Fibroblast of gingiva (primary cell): Measurements from ENCODE around the gene GTF2H2C.
A peak's percentile ranks its signal among the peaks of the same experiment; 100 is the strongest.
"Not testable (repeated sequence)": the region's sequence is repeated elsewhere in the genome, so short reads cannot be mapped to it uniquely, and the experiment has no call there.

Experiments used
- DNase-seq: peaks from one replicate; pipeline ENCODE4 v3.0.0-alpha.2; 2011; ENCODE audit warnings: low read depth

The GTF2H2C gene

DNA sequence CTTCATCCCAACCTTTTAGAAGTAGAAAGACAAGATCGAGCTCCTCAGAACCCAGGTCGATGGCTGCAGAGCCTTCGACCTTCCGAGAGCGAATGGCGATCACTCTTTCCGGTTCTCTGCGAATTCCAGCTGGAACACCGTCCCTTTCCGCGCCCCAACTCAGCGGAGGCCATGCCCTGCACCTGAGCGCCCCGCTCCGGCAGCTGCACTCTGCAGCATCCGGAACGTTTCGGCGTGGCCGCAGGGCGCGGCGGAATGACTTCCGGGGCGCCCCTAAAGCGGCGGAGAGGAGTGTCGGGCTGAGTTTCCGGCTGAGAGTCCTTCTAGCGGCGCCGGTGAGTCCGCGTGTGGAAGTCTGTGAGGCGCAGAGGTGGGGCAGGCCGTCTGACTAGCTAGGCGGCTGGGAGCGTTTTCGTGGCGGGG is at the start of gene GTF2H2C:
GTF2H2C (plus strand) TSS at position 284 of the 423 bp plus-strand sequence. CDS start 4,942 bp downstream, outside the sequence.
- peak; percentile 67 for DNase-seq

DNA sequence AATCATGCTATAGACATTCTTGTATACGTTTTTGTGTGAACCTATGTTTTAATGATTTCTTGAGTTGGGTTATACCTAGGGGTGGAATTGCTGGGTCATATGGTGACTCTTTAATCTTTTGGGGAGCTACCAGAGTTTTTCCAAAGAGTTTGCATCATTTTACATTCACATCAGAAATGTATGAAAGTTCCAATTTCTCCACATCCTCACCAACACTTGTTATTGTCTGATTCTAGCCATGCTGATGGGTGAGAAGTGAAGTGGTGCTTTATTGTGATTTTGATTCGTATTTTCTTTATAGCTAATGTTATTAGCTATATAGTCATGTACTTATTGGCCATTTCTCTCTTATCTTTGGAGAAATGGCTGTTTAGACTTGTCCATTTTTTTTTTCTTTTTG is 49.3 kb upstream of the GTF2H2C start:
- DNase-seq = no peak

DNA sequence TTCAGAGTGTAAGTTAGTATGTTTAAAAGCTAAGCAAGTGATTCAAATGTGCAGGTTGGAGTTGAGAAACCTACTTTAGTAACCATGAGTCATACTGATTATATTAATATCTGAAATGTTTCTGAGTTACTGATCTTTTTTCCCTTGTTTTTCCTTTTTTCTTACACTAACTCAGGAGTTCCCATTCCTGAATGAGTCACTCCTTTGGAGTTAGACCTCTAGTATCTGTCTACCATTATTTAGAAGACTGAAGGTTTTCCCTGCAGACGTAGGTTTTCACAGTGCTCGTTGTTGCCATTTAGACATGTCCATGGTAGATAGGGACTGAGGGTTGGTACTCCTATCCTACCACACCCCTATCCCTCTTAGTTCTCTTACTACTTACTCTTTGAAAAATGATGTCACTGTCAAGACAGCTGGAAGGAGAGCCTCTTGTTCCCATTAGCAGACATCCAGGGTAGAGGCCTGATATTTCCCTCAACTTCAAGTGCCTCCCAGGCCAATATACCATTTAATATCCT is 47.2 kb upstream of the GTF2H2C start:
- peak; percentile 59 for DNase-seq

DNA sequence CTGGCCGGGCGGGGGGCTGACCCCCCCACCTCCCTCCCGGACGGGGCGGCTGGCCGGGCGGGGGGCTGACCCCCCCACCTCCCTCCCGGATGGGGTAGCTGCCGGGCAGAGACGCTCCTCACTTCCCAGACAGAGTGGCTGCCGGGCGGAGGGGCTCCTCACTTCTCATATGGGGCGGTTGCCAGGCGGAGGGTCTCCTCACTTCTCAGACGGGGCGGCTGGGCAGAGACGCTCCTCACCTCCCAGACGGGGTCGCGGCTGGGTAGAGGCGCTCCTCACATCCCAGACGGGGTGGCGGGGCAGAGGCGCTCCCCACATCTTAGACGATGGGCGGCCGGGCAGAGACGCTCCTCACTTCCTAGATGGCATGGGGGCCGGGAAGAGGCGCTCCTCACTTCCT is 44.4 kb upstream of the GTF2H2C start:
- not testable (repeated sequence) for DNase-seq

DNA sequence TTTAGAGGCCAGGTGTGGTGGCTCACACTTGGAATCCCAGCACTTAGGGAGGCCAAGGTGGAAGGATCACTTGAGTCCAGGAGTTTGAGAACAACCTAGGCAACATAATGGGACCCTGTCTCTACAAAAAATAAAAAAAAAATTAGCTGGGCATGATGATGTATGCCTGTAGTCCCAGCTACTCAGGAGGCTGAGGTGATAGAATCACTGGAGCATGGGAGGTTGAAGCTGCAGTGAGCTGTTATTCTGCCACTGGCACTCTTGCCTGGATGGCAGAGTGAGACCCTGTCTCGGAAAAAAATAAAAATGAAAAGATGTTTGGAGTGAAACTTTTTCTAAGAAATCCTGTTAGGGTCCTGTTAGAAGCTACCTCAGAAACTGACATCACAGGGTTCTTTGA is 43.2 kb upstream of the GTF2H2C start:
- no peak for DNase-seq

DNA sequence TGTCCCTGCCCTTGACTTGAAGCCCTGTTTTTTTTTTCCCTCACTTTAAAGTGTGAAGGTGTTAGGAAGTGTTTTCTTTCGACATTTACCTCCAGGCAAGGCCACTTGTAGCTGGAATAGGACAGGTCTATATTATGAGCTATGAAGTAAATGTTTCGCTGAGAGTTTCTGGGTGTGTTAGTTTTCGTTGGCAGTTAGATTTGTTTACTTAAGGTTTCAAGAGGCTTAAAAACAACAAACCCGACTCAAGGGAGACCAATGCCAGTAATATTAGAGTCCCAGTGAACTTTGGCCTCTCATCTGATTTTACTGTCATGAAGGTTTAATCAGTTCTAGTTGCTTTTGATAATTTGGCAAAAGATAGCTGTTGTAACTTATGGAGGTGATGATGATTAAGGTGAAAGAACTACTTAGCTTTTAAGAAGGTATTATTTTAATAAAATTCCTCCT is 42.2 kb upstream of the GTF2H2C start:
- peak; percentile 44 for DNase-seq

DNA sequence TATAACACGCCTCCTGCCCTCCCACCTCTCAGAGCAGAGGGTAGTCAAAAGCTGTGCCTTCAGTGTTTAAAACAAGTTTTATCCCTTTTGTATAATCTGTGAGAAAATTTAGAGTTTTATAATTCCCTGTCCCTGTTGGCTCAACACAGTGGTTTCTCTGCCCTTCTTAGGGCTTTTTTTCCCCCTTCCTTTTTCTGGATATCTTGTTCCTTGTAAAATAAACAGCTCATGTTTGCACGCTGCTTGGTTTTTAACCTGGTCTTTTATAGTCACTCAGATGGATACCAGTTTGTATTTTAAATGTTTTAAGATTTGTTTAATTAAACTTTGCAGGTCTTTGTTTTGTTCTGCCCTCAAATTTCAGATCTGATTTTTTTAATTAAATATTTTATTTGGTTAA is 40.7 kb upstream of the GTF2H2C start:
- no peak for DNase-seq

DNA sequence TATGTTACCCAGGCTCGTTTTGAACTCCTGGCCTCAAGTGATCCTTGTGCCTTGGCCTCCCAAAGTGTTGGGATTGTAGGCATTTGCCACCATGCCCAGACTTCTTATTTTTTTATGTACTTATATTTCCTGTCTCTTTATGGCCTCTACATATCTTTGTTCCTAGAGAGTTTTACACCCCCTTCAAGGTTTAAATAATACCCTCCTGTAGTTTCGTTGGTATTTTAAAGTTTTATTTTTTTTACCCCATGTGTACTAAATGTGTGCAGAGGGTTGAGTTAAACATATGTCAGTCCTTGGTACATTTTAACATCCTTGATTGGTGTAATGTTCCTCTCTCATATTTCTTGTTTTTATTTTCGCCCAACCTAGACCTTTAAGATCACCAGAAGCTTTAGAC is 38.0 kb upstream of the GTF2H2C start:
- DNase-seq = no peak

DNA sequence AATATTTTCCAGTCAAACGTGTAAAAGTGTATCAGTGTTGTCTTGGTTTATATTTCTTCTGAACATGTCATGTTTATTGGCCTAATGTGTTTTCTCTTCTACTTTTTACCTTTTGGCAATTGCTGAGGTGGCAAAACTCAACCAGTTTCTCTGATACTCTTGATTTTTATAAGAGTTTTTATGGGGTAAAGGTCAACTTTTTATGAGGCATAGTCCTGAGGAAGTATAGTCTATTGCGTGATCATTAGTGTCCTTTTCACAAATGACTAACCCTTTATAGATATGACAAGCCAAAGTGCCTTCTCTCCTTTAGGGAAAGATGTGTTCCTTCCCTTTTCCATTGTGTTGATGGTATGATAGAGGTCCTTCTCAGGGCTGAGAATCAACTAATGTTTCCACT is 34.5 kb upstream of the GTF2H2C start:
- DNase-seq = no peak

DNA sequence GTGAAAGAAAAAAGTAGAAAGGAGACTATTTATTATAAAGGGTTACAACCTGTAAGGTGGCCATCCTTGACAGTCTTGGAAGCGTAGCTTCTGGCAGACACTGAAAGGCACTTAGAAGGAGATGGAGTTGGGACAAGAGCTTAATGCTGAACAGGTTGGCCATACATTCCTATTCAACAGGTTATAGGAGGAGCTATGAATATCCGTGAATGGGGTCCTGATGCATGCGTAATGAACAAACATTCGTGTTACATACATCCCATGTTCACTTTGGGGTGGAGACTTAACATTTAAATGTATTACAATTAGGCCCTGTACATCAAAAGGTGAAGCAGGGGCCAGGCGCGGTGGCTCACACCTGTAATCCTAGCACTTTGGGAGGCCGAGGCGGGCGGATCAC is 33.3 kb upstream of the GTF2H2C start:
- DNase-seq = no peak

DNA sequence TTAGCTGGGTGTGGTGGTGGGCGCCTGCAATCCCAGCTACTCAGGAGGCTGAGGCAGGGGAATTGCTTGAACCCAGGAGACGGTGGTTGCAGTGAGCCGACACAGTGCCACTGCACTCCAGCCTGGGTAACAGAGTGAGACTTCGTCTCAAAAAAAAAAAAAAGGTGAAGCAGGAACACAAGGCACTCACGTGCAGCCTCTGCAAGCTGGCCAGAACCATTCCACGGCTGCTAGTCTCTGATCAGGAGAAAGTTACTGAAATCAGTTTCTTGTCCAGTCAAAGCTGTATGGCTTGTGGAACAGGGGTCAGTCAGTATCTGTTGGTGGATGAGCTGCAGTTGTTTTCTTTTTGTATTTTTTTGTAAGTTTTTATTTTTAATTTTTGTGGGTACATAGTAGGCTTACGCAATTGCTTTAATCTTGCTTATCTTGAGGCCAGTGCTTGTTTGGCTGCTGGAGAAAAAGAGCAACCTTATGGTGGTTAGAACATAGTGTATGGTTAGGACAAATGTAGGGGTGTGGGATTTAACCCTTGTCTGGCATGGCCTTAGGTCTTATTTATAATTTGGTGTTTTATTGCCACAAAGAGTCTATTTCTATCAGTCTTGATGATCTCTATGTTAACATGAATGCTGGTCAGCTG is 32.7 kb upstream of the GTF2H2C start:
- no peak for DNase-seq

DNA sequence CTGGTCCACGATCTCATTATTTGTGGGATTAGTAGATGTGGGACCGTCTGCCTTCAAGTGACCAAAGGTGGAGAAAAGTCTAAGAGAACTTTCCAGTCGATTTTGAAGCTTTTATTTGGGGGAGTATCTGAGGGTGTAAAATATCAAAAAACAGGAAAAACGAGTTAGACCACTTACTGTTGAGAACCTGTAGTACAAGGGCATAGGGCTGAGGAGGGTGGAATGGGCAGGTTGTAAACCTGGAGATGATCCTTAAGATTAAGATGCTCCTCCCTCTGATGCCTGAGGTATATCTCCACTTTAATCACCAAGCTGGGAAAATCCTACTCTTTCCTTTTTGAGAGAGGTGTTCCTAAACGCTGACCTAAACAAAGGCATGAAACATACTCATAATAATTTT is 32.0 kb upstream of the GTF2H2C start:
- no peak for DNase-seq

DNA sequence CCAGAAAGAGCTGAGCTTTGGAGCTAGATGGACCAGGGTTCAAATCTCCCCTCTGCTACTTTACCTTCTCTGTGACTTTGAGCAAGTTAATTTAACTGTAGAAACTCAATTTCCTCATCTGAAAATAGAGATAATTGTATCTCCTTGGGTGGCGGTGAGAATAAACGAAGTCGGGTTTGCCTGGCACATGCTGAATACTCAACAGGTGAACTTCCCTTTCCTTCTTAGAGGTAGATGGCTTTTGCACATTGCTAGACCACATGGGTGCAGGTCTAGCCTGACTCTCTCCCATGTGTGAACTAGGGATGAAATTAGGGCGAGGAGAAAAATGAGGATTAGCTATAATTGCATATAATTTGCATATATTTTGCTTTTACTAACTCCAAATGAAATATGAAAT is 31.4 kb upstream of the GTF2H2C start:
- no peak for DNase-seq

DNA sequence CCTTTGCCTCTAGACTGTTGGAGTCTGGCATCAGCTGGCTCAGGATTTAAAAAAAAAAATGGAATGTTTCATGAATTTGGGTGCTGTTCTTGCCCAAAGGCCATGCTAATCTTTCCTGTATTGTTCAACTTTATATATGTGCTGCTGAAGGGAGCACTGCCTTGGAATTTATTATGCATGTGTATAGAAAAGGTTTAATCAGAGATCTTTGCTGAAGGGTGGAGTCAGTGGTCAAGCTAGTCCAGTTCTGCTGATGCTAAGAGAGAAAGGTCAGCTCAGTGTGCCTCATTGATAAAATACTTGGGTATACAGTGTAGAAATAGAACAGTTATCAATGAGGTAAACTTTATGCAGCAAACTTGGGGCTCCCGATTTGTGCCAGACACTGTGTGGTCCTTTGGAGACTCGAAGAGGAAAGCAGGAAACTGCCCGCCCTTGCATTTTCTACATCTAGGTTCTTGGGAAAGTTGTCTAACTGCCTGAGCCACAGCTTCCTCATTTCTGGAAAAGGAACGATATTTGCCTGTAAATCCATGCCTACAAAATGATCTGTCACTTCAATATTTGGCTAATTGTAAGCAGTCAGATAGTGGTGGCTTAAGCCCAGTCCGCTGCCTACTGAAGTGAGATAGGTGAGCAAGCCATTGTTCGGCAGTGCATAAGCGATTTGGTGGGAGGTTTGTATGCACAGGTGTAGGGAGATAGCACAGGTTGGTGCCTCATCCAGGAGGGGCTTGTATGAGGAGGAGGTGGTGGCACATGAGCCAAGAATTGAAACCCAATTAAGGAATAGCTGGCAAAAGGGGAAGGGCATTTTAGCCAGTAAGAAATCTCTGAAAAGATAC is 29.2 kb upstream of the GTF2H2C start:
- no peak for DNase-seq

DNA sequence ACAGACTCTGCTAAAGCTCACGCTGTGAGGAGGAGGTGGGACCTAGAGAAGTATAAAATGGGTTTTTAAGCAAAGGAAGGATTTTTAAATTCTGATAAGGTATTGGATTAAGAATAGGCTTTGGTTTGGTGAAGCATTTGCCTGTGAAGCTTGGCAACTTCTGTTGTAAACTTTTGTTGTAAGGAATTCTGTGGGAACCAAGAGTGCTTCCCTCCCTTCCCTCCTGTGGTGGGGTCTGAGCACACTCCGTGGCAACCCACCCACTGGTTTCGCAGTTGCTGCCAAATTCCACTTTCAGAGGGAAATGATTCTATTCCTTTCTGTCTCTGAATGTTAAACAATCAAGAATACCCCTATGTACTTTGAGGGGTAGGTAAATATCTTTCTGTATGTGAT is 28.6 kb upstream of the GTF2H2C start:
- DNase-seq = no peak

DNA sequence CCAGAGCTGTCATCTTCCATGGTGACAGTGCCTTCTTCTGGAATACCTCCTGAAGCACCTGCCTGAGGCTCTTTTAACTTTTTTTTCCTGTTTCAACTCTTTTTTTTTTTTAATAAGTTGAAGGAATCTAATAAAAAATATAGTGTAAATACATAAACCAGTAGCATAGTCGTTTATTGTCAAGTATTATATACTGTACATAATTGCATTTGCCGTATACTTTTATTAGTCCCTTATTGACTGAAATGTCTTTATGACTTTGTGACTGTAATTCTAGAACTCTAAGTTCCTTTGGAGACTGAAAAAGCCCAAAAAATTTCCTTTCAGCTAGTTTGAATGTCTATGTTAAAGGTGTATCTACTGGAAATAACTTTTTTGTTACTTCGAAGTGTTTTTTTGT is 22.1 kb upstream of the GTF2H2C start:
- DNase-seq = not testable (repeated sequence)

DNA sequence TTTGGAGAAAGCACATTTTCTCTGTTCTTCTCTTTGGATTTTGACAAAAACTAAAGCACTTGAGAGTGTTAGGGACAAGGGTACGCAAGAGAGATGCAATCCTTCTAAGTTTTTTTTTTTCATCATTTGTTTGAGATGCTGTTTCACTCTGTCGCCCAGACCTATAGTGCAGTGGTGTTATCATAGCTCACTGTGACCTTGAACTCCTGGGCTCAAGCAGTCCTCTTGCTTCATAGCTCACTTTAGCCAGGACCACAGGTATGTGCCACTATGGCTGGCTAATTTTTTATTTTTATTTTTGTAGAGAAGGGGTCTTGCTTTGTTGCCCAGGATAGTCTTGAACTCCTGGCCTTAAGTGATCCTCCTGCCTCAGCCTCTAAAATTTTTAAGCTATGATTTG is 21.3 kb upstream of the GTF2H2C start:
- DNase-seq = not testable (repeated sequence)

DNA sequence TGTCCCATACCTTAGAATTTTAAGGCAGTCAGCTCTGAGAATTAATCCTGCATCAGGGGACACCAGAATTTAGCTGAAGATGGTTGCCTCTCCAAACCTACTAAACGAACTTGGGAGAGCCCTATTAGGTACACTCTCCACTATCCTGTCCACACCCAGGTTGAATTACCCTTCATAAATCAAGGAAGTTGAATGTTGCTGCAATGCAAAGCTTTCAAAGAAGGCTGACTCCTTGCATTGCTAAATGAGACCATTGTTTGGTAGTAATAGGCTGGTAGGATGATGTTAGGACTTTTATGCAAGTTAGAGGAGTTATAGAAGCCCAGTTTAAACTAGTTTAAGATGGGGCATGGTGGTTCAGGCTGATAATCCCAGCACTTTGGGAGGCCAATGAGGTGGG is 18.6 kb upstream of the GTF2H2C start:
- DNase-seq = not testable (repeated sequence)

DNA sequence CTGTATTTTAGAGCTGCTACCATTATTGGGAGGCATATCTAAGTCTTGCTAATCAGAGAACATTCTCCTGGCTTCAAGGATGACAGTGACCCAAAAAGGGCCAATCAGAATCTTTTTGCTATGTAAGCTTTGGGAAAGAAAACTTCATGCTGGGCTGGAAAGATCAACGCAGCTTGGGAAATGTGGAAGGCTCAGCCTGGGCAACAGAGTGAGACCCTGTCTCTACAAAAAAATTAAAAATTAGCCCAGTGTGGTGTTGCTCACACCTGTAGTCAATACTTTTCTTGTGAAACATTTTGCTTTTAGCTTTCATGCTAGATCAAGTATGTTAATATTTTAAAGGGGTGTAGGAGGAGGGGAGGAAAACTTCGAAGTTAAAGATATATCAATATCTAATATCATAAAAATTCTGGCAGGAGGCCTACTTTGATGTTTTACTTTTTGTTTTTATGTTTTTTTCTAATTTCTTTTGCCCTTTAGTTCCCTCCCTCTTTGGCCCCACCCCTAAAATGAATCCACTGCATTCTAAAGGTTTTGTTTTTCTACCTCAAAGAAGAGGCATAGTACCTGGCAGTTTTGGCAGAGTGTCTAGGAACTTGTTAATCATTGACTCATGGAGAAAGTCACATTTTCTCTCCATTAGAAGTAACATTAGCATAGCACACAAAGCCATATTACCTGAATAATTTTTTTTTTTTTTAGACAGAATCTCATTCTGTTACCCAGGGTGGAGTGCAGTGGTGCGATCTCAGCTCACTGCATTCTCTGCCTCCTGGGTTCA is 17.0 kb upstream of the GTF2H2C start:
- not testable (repeated sequence) for DNase-seq

DNA sequence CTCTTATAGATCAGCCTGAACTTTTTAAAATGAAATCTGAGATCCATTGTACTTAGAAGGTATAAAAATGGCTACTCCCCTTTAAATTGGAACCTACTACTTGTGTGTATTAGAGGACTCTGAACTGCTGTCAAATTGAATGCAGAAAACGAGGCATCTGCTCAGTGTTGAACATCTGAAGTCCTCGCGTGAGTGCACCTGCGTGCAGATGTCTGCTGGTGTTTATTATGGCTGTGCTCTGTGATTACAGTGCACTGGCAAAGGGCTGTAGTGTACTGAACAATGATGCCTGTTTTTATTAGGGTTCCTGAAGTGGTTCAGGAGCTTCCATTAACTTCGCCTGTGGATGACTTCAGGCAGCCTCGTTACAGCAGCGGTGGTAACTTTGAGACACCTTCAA is 15.4 kb upstream of the GTF2H2C start:
- DNase-seq = not testable (repeated sequence)

DNA sequence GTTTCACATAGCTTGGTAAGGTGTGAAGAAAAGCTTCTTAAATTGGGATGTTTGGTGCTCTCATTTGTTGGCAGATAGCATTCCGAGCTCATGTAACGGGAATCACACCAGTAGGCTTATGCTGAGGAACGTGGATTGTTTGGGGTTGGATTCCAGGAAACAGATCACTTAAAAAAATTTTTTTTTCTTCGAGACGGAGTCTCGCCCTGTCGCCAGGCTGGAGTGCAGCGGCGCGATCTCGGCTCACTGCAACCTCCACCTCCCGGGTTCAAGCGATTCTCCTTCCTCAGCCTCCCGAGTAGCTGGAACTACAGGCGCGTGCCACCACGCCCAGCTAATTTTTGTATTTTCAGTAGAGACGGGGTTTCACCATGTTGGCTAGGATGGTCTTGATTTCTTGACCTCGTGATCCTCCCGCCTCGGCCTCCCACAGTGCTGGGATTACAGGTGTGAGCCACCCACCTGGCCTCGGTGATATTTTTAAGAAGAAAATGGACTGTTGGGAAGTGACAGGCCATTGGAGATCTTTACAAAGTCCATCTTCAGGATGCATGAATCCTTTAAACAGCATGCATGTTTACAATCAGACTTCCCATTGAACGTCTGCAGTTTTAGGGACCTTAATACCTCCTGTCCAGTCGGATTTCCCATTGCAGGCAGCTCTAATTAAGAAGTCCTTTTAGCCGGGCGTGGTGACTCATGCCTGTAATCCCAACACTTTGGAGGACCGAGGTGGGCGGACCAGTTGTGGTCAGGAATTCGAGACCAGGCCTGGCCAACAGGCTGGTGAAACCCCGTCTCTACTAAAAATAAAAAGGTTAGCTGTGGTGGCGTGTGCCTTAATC is 818 bp downstream of the GTF2H2C start:
- DNase-seq = not testable (repeated sequence)
